Right hindlimb (tissue), 1 donor: Measurements from ENCODE around the gene GET3.
"Not testable (repeated sequence)": the region's sequence is repeated elsewhere in the genome, so short reads cannot be mapped to it uniquely, and the experiment has no call there.

ENCODE experiments used
- DNase-seq: peaks from one replicate; pipeline ENCODE4 v3.0.0-alpha.2; 2018

GET3 gene

DNA sequence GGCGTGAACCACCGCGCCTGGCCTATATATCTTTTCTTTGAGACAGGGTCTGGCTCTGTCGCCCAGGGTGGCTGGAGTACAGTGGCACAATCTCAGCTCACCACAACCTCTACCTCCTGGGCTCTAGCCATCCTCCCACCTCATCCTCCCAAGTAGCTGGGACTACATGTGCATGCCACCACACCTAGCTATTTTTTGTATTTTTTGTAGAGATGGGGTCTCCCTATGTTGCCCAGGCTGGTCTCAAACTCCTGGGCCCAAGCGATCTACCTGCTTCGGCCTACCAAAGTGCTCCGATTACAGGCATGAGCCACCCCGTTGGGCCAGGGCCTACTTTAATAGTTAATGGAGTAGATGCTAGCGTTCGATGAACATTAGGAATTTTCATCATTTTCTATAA, 17.0 kb upstream of the GET3 start:
- no peak for DNase-seq

DNA sequence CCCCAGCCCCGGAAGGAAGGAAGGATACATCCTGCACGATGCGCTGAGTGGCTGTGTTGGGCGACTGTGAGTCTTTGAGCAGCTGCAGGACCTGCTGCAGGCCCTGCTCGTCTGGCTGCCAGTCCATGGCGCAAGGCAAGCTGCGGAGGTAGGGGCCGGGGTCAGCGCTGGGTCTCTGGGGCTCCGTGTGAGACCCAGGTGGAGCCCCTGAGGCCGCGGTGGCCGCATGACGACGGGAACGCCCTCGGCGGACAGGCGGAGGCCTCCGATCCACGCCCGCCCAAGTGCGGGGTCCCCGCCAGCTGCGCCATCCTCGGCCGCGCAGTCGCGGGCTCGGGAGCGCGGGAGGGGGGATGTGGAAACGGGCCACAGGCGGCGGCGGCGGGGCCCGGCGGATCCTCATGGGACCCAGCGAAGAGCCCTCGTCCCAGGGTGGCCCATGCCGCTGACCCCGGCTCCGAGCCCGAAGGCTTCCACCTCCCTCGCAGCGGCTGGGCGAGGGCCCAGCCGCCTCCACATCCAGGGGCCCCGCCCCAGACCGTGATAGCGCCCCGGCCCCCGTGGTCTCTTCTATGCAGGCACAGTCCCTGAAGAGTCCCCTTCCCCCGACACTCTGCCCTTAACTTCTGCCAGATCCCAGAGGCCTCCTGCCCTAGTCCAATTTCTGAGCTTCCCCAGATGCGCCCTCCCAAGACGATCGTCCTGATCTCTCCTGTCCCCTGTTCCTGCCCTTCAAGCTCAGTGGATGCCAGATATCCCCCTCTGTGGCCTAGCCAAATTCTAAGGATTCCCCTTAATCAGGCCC, 16.2 kb upstream of the GET3 start:
- DNase-seq: no peak

- peak; percentile 87 for DNase-seq
These were observed 15.4 kb upstream of the GET3 start for GRCh38 chr19:12721656-12722565.

DNA sequence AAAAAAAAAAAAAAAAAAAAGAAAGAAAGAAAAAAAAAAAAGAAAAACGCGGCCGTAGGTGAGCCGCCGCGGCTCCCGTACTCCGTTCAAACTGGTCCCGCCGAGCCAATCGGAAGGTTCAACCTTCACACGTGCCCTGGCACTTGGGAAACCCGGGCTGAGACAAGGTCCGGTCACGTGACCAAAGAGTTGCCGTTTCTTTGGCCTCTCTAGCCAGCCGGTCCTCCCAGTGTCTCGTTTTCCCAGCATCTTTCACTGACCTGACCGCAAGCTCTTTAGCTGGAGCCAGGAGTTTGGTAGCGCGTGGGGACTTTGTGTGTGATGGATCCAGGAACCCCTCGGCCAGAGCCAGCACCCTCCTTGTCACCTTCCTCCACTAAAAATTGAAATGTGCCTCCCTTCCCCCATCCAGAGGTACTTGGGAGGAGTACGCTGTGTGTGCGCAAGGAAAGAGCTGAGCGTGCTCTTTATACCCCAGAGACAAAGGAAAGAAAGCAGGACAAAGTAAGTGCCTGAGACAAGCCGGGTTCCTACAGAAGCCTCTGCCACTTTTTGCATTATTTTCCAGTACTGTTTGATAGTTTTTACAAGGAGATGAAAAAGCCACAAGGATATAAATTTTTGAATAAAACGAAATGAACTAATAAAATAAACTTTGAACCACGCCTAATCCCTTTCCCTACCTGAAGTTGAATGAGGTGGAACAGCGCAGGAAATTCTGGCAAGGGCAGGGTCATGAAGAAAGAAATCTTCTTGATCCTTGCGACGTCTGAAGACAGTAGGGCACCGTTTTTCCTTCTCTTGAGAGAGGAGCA, 14.5 kb upstream of the GET3 start:
- peak; percentile 97 for DNase-seq

DNA sequence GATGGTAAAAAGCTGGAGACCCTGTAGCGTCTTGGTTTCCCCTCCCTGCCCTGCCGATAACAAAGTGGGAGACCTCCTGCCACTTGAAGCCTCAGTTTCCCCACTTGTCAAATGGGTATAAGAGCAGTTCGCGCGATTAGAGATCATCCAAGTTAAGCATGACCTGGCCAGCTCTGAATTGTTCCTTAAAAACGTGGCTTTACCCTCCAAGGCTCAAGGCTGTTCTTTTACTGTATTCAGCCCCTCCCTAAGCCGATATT, 14.0 kb upstream of the GET3 start:
- DNase-seq: no peak

GRCh38 chr19:12723641-12724426, 13.5 kb upstream of the GET3 start, which contains the start of gene TNPO2:
Gene TNPO2 (minus strand): TSS chr19:12723932. CDS start chr19:12720977, 2,955 bp downstream.
- DNase-seq: peak; percentile 82

DNA sequence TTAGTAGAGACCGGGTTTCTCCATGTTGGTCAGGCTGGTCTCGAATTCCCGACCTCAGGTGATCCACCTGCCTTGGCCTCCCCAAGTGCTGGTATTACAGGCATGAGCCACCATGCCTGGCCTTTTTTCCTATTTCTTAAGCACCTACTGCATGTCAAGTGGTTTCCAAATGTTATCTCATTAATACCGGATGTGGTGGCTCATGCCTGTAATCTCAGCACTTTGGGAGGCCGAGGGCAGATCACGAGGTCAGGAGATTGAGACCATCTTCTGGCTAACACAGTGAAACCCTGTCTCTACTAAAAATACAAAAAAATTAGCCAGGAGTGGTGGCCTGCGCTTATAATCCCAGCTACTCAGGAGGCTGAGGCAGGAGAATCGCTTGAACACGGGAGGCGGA, 11.7 kb upstream of the GET3 start:
- not testable (repeated sequence) for DNase-seq

DNA sequence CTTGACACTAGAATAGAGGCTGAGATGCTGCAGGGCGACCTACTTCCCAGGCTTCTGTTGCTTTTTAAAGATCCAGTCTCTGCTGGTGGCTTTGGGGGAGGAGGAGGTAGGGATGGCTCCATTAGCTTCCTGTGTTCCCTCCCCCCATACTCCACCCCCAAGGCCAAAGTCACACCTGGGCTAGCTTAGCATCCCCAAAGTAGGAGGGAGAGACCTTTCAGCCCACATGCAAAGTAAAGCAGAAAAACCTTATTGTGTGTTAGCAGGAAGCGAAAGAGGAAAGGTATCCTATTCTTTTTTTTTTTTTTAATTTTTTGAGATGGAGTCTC, 10.3 kb upstream of the GET3 start:
- DNase-seq: no peak

DNA sequence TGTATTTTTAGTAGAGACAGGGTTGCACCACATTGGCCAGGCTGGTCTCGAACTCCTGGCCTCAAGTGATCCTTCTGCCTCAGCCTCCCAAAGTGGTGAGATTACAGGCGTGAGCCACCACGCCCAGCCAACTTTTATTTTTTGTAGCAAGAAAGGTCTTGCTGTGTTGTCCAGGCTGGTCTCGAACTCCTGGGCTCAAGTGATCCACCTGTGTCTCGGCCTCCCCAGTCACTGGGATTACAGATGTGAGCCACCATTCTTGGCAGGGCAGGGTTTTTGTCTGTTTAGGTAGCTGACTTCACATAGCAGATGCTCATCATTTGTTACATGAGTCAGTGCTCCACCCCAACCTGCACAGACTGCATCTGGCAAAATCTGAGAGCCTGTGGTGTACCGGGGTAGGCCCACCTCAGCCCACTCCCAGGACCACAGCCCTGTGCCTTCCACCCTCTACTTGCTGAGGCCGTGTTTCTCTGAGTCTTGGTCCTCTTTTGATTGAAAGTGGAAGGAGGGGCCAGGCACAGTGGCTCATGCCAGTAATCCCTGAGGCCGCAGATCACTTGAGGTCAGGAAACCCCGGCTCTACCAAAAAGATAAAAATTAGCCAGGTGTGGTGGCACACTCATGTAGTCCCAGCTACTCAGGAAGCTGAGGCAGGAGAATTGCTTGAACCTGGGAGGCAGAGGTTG, 9.4 kb upstream of the GET3 start:
- no peak for DNase-seq

GRCh38 chr19:12730064-12730463, 7.2 kb upstream of the GET3 start:
- no peak for DNase-seq

DNA sequence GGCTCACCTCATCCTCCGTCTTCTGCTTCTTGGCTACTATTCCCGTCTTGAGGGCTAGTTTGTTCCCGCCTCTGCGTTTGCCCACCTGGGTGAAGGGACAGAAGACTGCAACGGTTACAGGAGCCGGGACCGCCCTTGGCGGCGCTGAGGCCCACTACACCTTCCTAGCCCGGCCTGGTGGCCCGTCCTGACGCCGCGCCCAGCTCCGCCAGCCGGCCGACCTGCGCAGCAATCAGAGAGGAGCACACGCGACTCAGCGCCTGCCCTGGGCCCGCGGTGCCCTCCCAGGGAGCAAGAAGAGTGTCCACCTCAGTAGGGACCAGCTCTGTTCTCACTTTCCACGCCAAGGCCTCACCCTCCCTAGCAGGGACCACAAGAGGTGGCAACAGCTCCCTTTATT, 6.0 kb upstream of the GET3 start:
- no peak for DNase-seq

DNA sequence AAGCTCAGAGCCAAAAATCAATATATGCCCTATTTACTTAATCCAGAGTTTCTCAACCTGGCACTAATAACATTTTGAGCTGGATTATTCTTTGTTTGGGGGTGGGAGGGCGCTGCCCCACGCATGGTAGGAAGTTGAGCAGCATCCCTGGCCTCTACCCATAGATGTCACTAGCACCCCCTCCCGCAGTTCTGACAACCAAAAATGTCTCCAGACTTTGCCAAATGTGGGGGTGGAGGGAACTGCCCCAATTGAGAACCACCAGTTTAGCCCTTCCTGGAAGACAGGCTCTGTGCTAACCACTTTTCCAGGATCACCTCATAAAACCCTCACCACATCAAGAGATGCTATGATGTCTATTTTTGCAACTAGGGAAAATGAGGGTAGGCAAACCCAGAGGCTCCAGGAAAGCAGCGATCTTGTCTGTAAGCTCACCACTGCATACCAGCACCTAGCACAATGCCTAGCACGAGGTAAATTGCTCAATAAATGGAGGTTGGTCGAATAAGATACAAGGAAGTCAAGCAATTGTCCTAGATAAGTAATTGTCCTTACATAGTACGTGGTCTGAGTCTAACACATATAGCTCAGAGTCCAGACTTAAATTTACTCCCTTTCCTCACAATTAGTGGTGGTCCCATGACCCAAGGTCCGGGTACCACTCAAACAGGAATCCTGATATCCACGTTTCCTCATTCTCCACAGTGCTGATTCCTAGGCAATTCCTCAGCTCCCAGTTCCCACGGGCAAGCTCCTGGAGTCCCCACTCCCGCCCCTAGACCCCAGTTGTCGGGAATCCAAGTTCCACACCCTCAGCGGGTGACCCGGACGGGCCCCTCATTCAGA, 3.7 kb upstream of the GET3 start:
- peak; percentile 57 for DNase-seq

DNA sequence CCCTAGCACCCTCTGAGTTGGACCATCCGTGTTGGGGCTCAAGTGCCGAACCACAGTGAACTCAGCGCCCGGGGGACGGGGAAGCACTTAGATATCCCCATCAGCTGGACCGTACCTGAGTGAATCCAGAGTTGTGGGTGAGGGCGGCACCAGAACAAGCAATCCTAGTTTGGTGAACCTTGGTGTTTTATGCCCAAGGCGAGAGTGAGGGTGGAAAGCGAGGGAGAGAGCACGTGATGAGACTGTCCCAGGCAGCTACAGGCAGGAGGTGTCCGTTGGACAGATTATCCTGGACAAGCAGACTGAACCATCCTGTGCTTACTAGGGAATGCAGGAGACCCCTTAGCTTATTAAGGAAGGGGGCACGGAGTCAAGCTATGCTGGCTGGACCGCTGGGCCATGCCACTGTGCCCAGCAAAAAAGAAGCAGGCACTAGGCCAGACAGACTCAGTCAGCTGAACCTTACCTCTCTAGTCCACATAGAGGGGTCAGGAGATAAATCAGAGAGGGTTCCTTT, 596 bp downstream of the GET3 start:
- DNase-seq: no peak

GRCh38 chr19:12745166-12745897, 8.0 kb downstream of the GET3 start:
- DNase-seq: no peak

DNA sequence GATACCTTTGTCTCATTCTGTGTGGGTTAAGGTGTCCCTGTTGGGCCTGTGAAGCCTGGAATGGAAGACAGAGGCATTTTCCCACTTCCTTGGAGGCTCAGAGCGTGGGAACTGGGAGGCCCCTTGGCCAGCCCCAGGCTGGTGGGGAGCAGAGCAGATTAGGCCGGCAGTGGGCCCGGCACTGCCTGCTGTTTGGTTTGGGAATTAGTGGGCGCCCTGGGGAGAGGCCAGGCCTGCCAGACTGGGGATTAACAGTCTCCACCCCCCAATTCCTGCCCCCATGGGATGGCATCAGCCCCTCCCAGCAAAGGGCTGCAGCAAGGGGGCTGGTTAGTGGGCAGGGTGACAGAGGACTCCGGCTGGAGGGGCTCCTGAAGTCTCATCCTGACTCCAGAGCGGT, 11.2 kb downstream of the GET3 start:
- no peak for DNase-seq

GRCh38 chr19:12749938-12750521, 12.7 kb downstream of the GET3 start:
- no peak for DNase-seq

DNA sequence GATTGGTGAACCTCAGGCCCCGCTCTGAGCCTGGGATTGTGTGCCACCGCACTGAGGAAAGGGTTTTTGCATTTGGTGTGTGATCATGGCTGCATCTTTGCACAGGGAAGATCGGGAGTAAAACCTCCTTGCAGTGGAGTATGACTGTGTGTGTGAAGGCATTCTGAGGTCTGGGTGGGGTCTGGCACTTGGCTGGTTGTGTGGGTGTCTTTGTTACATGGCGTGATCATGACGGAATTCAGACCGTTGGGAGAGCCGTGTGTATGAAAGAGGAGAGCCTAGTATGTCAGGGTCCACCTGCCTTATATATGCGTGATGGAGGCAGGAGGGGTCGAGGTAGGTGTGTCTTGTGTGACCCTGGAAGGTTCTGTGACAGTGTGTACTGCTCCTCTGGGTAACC, 13.6 kb downstream of the GET3 start:
- DNase-seq: no peak

GRCh38 chr19:12751635-12752034, 14.3 kb downstream of the GET3 start, which contains the start of gene BEST2:
Gene BEST2 (plus strand): TSS chr19:12751791. CDS start chr19:12752593, 802 bp downstream.
- DNase-seq: no peak

GRCh38 chr19:12752056-12752781, 14.9 kb downstream of the GET3 start:
- no peak for DNase-seq
